ENCODE measurements around the gene ZBTB5. TPM values are rescaled to one million over a fixed set of nuclear protein-coding genes. Genes with fewer than 3 reads are reported as not detected.

Gene ZBTB5
- total and polyA plus RNA-seq, 2 donors (not counting 3 experiments of a cell fraction or from before 2014, with no cell fraction given): 10.0 to 13.7 TPM

- Histone ChIP-seq H3K4me2 (ENCODE audit: insufficient read depth, low read length) (no peak overlapping the region), H4K20me1 (replicated peaks; ENCODE audit: control insufficient read depth, extremely low read depth, insufficient read depth, low read length) (no peaks in the 10 kb centered on the region), H3K79me2 (ENCODE audit: control insufficient read depth, insufficient read depth, low read length) (no peaks in the 10 kb centered on the region), H3K9me3 (replicated peaks; ENCODE audit: control insufficient read depth, insufficient read depth, low read length) (no peaks in the 10 kb centered on the region), H3K27ac (ENCODE audit: insufficient read depth, low read depth, low read length) (no peak overlapping the region), H3K36me3 (ENCODE audit: control insufficient read depth in 2 of 2, extremely low read depth in 1 of 2, insufficient read depth in 2 of 2, low read length in 2 of 2) (peaks cover 3 to 12% of the 10 kb centered on the region in 2 experiments), H3K9me1 (replicated peaks; ENCODE audit: control insufficient read depth, extremely low read depth, insufficient read depth, low read length) (no peaks in the 10 kb centered on the region), H3K9ac (replicated peaks; ENCODE audit: extremely low read depth, insufficient read depth, low read length) (no peak overlapping the region), H3K4me3 (replicated peaks in 1 of 3; ENCODE audit: insufficient read depth in 1 of 3, low read depth in 1 of 3, low read length in 3 of 3) (no peak overlapping the region), H3K4me1 (ENCODE audit: control insufficient read depth, extremely low read depth, insufficient read depth, low read length) (no peaks in the 10 kb centered on the region), H2AFZ (ENCODE audit: low read depth, low read length) (no peak overlapping the region), H3K27me3 (ENCODE audit: control insufficient read depth in 2 of 2, insufficient read depth in 2 of 2, low read length in 2 of 2) (no peaks in the 10 kb centered on the region)
- dilution Hi-C loops (cut with MboI; ENCODE audit: extremely low pct_ligation_motif_present, low sequenced_read_pairs): no loop called here
- ChIA-PET POLR2A (no interaction called here), CTCF (no interaction called here)
- intact Hi-C loops (cut with micrococcal nuclease): loop anchor here (10.0 kb wide), 1 partner anchor 89 kb away; no protein-coding TSS in a partner anchor
- DNase-seq (ENCODE audit: low read depth, low spot score) (no peak), FAIRE-seq (no peak)
- no peak for TF ChIP-seq JUN (IDR thresholded peaks at IDR 0.05; ENCODE audit: borderline replicate concordance, insufficient read depth, insufficient read length, low read depth)
- TF ChIP-seq POLR2AphosphoS5 (IDR thresholded peaks at IDR 0.05; ENCODE audit: insufficient read depth, low read depth, low read length): no peak
- TF ChIP-seq MYC (IDR thresholded peaks at IDR 0.05; ENCODE audit: low read depth, low read length): no peak
- TF ChIP-seq EZH2 (IDR thresholded peaks at IDR 0.05; ENCODE audit: borderline replicate concordance, low read depth, low read length, severe bottlenecking): no peak
- no peak for TF ChIP-seq MAX (IDR thresholded peaks at IDR 0.05; ENCODE audit: insufficient read depth, insufficient read length)
- TF ChIP-seq POLR2A (IDR thresholded peaks at IDR 0.05; ENCODE audit: low read depth, low read length): no peak
- no peak for TF ChIP-seq CTCF (IDR thresholded peaks at IDR 0.05; ENCODE audit: extremely low read depth in 1 of 2, insufficient read depth in 1 of 2, low read depth in 1 of 2, low read length in 2 of 2)
- no peak for TF ChIP-seq FOS (IDR thresholded peaks at IDR 0.05; ENCODE audit: borderline replicate concordance, insufficient read depth, low read length)
- no peak for TF ChIP-seq GATA2 (IDR thresholded peaks at IDR 0.05; ENCODE audit: insufficient read depth, insufficient read length, low read depth, low read length)
- BruUV-seq (replicated peaks): no TSS peak
Measured at GRCh38 chr9:37503736-37504135, 38.5 kb upstream of the ZBTB5 start.

Data from endothelial cell of umbilical vein (primary cell).